Activated naive CD8-positive, alpha-beta T cell (primary cell): ENCODE measurements around the gene TMCC1.
"Not testable (repeated sequence)": the region's sequence is repeated elsewhere in the genome, so short reads cannot be mapped to it uniquely, and the experiment has no call there.

Experiments
- H3K27ac Mint-ChIP-seq: one replicate; pipeline ENCODE4 v1.8.0; 2021; ENCODE audit warnings: mixed read lengths
- H3K27me3 Mint-ChIP-seq: one replicate; pipeline ENCODE4 v1.8.0; 2021; ENCODE audit warnings: mixed read lengths
- H3K36me3 Mint-ChIP-seq: one replicate; pipeline ENCODE4 v1.8.0; 2021; ENCODE audit warnings: mixed read lengths
- H3K4me1 Mint-ChIP-seq: one replicate; pipeline ENCODE4 v1.8.0; 2021; ENCODE audit warnings: low read depth, mixed read lengths
- H3K4me3 Mint-ChIP-seq: one replicate; pipeline ENCODE4 v1.8.0; 2021; ENCODE audit warnings: mild to moderate bottlenecking, mixed read lengths
- H3K9me3 Mint-ChIP-seq: one replicate; pipeline ENCODE4 v1.8.0; 2021; ENCODE audit warnings: low read depth, mixed read lengths

The TMCC1 gene

GRCh38 chr3:129722527-129722926, 171.0 kb downstream of the TMCC1 start:
- H3K4me3 Mint-ChIP-seq = no peak overlapping the region
- H3K27me3 Mint-ChIP-seq = no peaks in the 10 kb centered on the region
- no peaks in the 10 kb centered on the region for H3K4me1 Mint-ChIP-seq
- no peaks in the 10 kb centered on the region for H3K9me3 Mint-ChIP-seq
- no peak overlapping the region for H3K27ac Mint-ChIP-seq
- no peaks in the 10 kb centered on the region for H3K36me3 Mint-ChIP-seq

DNA sequence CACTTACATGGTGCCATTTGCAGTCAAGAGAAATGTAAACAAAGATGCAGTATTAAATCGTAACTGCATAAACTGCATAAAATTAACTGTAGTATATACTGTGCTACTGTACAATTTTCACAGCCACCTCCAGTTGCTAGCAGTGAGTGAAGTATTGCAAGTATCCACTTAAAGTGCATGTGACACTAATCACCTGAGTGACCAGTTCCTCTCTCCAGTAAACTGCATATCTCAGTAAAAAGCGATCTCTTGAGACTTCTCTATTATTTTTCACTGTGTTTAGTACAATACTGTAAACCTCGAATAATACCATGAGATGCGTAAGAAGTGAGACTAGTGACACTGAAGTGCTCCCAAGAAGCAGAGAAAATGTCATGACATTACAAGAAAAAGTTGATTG, 175.3 kb downstream of the TMCC1 start:
- H3K27ac Mint-ChIP-seq = no peak overlapping the region
- H3K27me3 Mint-ChIP-seq = no peaks in the 10 kb centered on the region
- H3K36me3 Mint-ChIP-seq = peaks cover 2% of the 10 kb centered on the region
- no peak overlapping the region for H3K4me3 Mint-ChIP-seq
- H3K9me3 Mint-ChIP-seq = no peaks in the 10 kb centered on the region
- H3K4me1 Mint-ChIP-seq = peaks cover 4% of the 10 kb centered on the region

GRCh38 chr3:129715854-129716253, 177.7 kb downstream of the TMCC1 start:
- peaks cover 2% of the 10 kb centered on the region for H3K36me3 Mint-ChIP-seq
- H3K9me3 Mint-ChIP-seq = no peaks in the 10 kb centered on the region
- no peak overlapping the region for H3K4me3 Mint-ChIP-seq
- H3K27ac Mint-ChIP-seq = no peak overlapping the region
- peaks cover 4% of the 10 kb centered on the region for H3K4me1 Mint-ChIP-seq
- H3K27me3 Mint-ChIP-seq = no peaks in the 10 kb centered on the region

DNA sequence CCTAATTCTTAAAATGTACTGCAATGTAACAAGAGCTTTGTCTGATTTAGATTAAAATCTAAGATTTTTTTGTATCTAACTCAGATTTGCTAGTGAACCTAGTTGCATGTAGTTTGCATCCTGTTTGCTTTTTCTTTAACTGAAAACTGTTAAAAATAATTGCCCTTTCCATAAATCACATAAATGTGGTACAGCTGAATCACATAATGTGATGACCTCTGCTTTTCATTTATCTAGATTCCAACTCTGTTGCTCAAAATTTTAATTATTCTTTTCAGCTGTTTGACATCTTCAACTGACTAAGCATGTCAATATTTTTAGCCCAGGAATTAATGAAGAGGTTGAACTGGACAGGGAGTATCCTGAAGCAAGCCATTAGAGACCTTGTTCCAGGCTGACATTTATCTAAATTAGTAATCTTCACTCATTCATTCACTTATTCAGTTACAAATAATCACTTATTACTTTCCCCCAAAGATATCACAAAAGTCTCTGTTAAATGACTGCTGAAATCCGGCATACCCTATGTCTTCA, 185.1 kb downstream of the TMCC1 start:
- H3K4me3 Mint-ChIP-seq = no peak overlapping the region
- no peaks in the 10 kb centered on the region for H3K36me3 Mint-ChIP-seq
- no peaks in the 10 kb centered on the region for H3K4me1 Mint-ChIP-seq
- H3K27ac Mint-ChIP-seq = no peak overlapping the region
- H3K9me3 Mint-ChIP-seq = no peaks in the 10 kb centered on the region
- no peaks in the 10 kb centered on the region for H3K27me3 Mint-ChIP-seq

DNA sequence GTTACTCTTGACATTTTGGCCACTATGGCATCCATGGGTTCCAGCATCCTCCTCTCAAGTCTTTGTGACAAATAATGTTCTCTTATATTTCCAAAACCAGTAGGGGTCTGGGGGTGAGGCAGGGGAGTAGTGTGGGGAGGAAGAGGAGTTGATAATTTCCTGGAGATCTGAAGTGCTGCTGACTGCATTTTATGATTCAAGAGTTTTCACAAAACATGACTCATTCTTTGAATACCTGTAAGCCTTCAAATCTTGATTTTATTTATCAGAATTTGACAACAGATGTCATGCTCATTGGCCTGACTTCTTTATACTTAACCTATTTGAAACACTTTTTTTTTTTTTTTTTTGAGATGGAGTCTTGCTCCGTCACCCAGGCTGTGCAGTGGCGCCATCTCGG, 188.2 kb downstream of the TMCC1 start:
- no peaks in the 10 kb centered on the region for H3K27me3 Mint-ChIP-seq
- no peaks in the 10 kb centered on the region for H3K9me3 Mint-ChIP-seq
- no peak overlapping the region for H3K4me3 Mint-ChIP-seq
- no peak overlapping the region for H3K27ac Mint-ChIP-seq
- no peaks in the 10 kb centered on the region for H3K4me1 Mint-ChIP-seq
- H3K36me3 Mint-ChIP-seq = peaks cover 7% of the 10 kb centered on the region

- Mint-ChIP-seq H3K9me3 (no peaks in the 10 kb centered on the region), H3K27me3 (no peaks in the 10 kb centered on the region), H3K36me3 (peaks cover 7% of the 10 kb centered on the region), H3K4me1 (no peaks in the 10 kb centered on the region), H3K27ac (no peak overlapping the region), H3K4me3 (no peak overlapping the region)
Observed at GRCh38 chr3:129703913-129704312, 189.6 kb downstream of the TMCC1 start.

DNA sequence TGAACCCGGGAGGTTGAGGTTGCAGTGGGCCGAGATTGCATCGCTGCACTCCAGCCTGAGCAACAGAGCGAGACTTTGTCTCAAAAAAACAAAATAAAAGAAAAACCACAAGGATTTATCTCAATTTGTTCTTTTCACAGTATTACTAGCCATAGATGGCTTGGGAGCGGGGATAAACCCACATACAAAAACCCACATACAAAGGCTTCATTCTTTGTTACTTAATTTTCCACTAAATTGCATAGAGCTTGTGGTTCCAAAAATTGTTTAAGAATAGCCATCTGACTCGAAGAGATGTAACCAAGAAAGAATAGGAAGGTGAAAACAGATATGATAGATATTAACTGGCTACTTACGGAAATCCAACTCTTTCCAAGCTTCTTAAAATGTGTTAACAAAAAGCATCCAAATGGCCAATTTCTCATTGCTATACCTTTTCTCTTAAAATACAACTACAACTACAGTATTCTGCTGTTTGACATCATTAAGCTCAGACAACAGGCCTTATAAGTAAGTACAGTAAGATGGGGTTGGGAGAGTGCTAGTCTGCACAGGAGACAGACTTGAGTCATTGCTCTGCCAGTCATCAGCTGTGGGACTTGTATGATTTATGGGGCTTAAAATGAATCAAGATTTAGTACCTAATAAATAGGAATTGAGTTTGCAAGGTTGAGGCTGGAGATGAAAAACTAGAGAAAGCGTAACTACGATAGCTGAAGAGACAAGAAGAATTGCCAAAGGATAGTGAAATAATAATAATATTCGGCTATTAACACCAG, 190.4 kb downstream of the TMCC1 start:
- H3K9me3 Mint-ChIP-seq = no peaks in the 10 kb centered on the region
- peaks cover 9% of the 10 kb centered on the region for H3K36me3 Mint-ChIP-seq
- no peaks in the 10 kb centered on the region for H3K4me1 Mint-ChIP-seq
- H3K27ac Mint-ChIP-seq = no peak overlapping the region
- H3K27me3 Mint-ChIP-seq = no peaks in the 10 kb centered on the region
- no peak overlapping the region for H3K4me3 Mint-ChIP-seq

DNA sequence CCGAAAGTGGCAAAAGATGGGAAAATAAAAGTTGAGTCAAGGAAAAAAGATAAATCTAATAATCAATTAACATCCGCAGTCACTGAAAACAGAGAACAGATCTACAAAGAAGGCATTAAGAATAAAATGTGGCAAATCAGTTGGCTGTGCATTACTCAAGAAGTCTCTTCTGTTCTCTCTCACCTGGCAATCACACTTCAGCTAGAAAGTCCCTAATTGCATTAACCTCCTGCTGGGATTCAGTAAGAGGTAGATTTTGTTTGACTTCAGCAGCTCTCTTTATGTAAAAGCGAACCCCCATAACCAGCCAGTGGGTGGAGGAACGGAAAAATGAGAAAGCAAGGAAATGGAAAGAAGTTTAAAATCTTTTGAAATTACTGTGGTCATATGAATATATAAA, 192.3 kb downstream of the TMCC1 start:
- H3K36me3 Mint-ChIP-seq = peaks cover 14% of the 10 kb centered on the region
- no peak overlapping the region for H3K4me3 Mint-ChIP-seq
- H3K4me1 Mint-ChIP-seq = no peaks in the 10 kb centered on the region
- H3K9me3 Mint-ChIP-seq = no peaks in the 10 kb centered on the region
- H3K27me3 Mint-ChIP-seq = no peaks in the 10 kb centered on the region
- no peak overlapping the region for H3K27ac Mint-ChIP-seq

GRCh38 chr3:129699612-129700011, 193.9 kb downstream of the TMCC1 start:
- no peak overlapping the region for H3K4me3 Mint-ChIP-seq
- H3K4me1 Mint-ChIP-seq = no peaks in the 10 kb centered on the region
- H3K27ac Mint-ChIP-seq = no peak overlapping the region
- H3K27me3 Mint-ChIP-seq = no peaks in the 10 kb centered on the region
- peaks cover 18% of the 10 kb centered on the region for H3K36me3 Mint-ChIP-seq
- peaks cover 4% of the 10 kb centered on the region for H3K9me3 Mint-ChIP-seq

GRCh38 chr3:129699199-129699598, 194.3 kb downstream of the TMCC1 start:
- Mint-ChIP-seq H3K27me3 (no peaks in the 10 kb centered on the region), H3K27ac (no peak overlapping the region), H3K4me1 (no peaks in the 10 kb centered on the region), H3K36me3 (peaks cover 18% of the 10 kb centered on the region), H3K4me3 (no peak overlapping the region), H3K9me3 (peaks cover 4% of the 10 kb centered on the region)

DNA sequence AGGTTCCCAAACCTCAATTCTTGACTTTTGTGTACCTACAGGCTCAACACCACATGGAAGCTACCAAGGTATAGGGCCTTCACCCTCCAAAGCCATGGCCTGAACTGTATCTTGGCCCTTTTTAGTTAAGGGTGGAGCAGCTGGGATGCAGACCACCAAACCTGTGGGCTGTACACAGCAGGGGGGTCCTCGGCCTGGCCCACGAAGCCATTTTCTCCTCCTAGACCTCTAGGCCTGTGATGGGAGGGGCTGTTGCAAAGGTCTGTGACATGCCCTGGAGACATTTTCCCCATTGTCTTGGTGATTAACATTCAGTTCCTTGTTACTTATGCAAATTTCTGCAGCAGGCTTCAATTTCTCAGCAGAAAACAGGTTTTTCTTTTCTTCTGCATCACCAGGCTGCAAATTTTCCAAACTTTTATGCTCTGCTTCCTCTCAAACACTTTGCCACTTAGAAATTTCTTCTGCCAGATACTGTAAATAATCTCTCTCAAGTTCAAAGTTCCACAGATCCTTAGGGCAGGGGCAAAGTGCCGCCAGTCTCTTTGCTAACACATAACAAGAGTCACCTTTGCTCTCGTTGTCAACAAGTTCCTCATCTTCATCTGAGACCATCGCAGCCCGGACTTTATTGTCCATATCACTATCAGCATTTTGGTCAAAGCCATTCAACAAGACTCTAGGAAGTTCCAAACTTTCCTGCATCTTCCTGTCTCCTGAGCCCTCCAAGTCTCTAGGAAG, 196.1 kb downstream of the TMCC1 start:
- Mint-ChIP-seq H3K36me3 (peaks cover 18% of the 10 kb centered on the region), H3K4me3 (no peak overlapping the region), H3K4me1 (peaks cover 2% of the 10 kb centered on the region), H3K9me3 (peaks cover 4% of the 10 kb centered on the region), H3K27me3 (no peaks in the 10 kb centered on the region), H3K27ac (no peak overlapping the region)

DNA sequence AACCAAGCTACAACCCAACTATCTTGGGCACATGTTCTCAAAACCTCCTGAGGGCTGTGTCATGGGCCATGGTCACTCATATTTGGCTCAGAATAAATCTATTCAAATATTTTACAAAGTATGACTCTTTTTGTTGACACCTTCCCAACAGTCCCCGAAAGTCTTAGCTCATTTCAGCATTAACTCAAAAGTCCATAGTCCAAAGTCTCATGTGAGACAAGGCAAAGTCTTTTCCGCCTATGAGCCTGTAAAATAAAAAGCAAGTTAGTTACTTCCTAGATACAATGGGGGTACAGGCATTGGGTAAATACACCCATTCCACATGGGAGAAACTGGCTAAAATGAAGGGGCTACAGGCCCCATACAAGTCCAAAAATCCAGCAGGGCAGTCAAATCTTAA, 197.1 kb downstream of the TMCC1 start:
- H3K4me1 Mint-ChIP-seq, H3K27me3 Mint-ChIP-seq, H3K4me3 Mint-ChIP-seq, H3K9me3 Mint-ChIP-seq, H3K27ac Mint-ChIP-seq: not testable (repeated sequence)
- H3K36me3 Mint-ChIP-seq = peaks cover 18% of the 10 kb centered on the region

DNA sequence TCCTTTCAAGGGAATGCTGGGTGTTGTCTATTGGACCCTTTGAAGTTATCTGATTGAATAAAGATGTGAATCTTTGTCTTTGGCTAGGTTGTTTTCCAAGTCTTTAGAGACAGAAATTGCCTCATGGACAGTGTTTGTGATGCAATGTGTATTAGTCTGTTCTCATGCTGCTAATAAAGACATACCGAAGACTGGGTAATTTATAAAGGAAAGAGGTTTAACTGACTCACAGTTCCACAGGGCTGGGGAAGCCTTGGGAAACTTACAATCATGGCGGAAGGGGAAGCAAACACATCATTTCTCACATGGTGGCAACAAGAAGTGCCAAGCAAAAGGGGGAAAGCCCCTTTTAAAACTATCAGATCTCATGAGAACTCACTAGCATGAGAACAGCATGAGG, 198.3 kb downstream of the TMCC1 start:
- Mint-ChIP-seq H3K27ac (no peak overlapping the region), H3K4me1 (peaks cover 9% of the 10 kb centered on the region), H3K27me3 (no peaks in the 10 kb centered on the region), H3K4me3 (no peak overlapping the region), H3K9me3 (peaks cover 4% of the 10 kb centered on the region), H3K36me3 (peaks cover 14% of the 10 kb centered on the region)

GRCh38 chr3:129694228-129694627, 199.3 kb downstream of the TMCC1 start:
- Mint-ChIP-seq H3K4me1 (peaks cover 9% of the 10 kb centered on the region), H3K4me3 (no peak overlapping the region), H3K36me3 (peaks cover 14% of the 10 kb centered on the region), H3K27me3 (no peaks in the 10 kb centered on the region), H3K9me3 (peaks cover 4% of the 10 kb centered on the region), H3K27ac (no peak overlapping the region)

- Mint-ChIP-seq H3K27me3 (no peaks in the 10 kb centered on the region), H3K27ac (no peak overlapping the region), H3K4me1 (peaks cover 9% of the 10 kb centered on the region), H3K36me3 (peaks cover 9% of the 10 kb centered on the region), H3K4me3 (no peak overlapping the region), H3K9me3 (peaks cover 4% of the 10 kb centered on the region)
Observed at GRCh38 chr3:129692743-129693142, 200.8 kb downstream of the TMCC1 start.
